HG02588 (cell line): ENCODE results near the gene MAN1C1.

Experiments used
- ATAC-seq: cut with Tn5 transposase; IDR thresholded peaks from one replicate; pipeline ENCODE4 v1.9.1; 2021; ENCODE audit warnings: mild to moderate bottlenecking, moderate library complexity; ENCODE audit not compliant: unreplicated experiment

The MAN1C1 gene

GRCh38 chr1:25675729-25676476, 59.3 kb downstream of the MAN1C1 start:
- peak; percentile 94 for ATAC-seq

- peak; percentile 9 for ATAC-seq
Observed at GRCh38 chr1:25676488-25676887, 59.9 kb downstream of the MAN1C1 start.

GRCh38 chr1:25677193-25677773, 60.7 kb downstream of the MAN1C1 start:
- no peak for ATAC-seq

- no peak for ATAC-seq
Observed at GRCh38 chr1:25679171-25679570, 62.6 kb downstream of the MAN1C1 start.

GRCh38 chr1:25680701-25681100, 64.1 kb downstream of the MAN1C1 start:
- no peak for ATAC-seq

- no peak for ATAC-seq
Observed at GRCh38 chr1:25682059-25682601, 65.5 kb downstream of the MAN1C1 start.

- ATAC-seq: no peak
Observed at GRCh38 chr1:25683177-25683576, 66.6 kb downstream of the MAN1C1 start.

GRCh38 chr1:25683731-25684130, 67.1 kb downstream of the MAN1C1 start:
- no peak for ATAC-seq

- no peak for ATAC-seq
Observed at GRCh38 chr1:25684216-25684965, 67.8 kb downstream of the MAN1C1 start.

- ATAC-seq: no peak
Observed at GRCh38 chr1:25685211-25685750, 68.7 kb downstream of the MAN1C1 start.

- no peak for ATAC-seq
Observed at GRCh38 chr1:25685938-25686665, 69.5 kb downstream of the MAN1C1 start.

GRCh38 chr1:25687221-25688017, 70.8 kb downstream of the MAN1C1 start:
- no peak for ATAC-seq

GRCh38 chr1:25688390-25689119, 72.0 kb downstream of the MAN1C1 start:
- no peak for ATAC-seq

- ATAC-seq: no peak
Observed at GRCh38 chr1:25689686-25690381, 73.2 kb downstream of the MAN1C1 start.

GRCh38 chr1:25690396-25690956, 73.9 kb downstream of the MAN1C1 start:
- ATAC-seq: no peak

- no peak for ATAC-seq
Observed at GRCh38 chr1:25691211-25691610, 74.6 kb downstream of the MAN1C1 start.

GRCh38 chr1:25692560-25692959, 76.0 kb downstream of the MAN1C1 start:
- no peak for ATAC-seq
